Measurements from ENCODE around the gene MEGF8. TPM values are rescaled to one million over a fixed set of nuclear protein-coding genes. Genes with fewer than 3 reads are reported as not detected.

MEGF8 gene
- total RNA-seq, 4 donors from 2014 or later, result 10.7 to 21.5 (median 16.1) TPM

DNA sequence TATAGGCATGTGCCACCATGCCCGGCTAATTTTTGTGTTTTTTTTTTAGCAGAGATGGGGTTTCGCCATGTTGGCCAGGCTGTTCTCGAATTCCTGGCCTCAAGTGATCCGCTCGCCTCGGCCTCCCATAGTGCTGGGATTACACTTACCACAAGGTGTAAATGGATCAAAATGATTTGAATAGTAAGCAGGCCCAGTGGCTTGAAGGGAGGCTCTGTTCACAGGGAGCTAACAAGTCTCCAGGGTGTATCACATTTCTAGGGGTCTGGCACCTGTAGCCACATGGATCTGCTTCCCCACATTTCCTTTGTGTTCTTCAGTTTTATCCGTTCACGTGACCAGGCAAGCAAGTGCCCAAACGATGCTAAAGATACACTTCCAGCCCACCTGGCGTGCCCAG lies 78.2 kb downstream of the MEGF8 start:
- Histone ChIP-seq H3K36me3 (peaks cover 4% of the 10 kb centered on the region), H3K9me3 (no peaks in the 10 kb centered on the region), H3K27ac (no peak overlapping the region), H3K4me1 (peaks cover 18% of the 10 kb centered on the region), H3K4me3 (no peak overlapping the region), H3K27me3 (no peaks in the 10 kb centered on the region)
- TF ChIP-seq EP300 (IDR thresholded peaks at IDR 0.05) (no peak), POLR2A (IDR thresholded peaks at IDR 0.05) (no peak), POLR2AphosphoS5 (IDR thresholded peaks at IDR 0.05) (no peak), CTCF (IDR thresholded peaks at IDR 0.05) (no peak)
- no peak for DNase-seq (ENCODE audit: low spot score in 2 of 2)
- 95% methylated on average over 10 of the region's 10 CpGs for WGBS

DNA sequence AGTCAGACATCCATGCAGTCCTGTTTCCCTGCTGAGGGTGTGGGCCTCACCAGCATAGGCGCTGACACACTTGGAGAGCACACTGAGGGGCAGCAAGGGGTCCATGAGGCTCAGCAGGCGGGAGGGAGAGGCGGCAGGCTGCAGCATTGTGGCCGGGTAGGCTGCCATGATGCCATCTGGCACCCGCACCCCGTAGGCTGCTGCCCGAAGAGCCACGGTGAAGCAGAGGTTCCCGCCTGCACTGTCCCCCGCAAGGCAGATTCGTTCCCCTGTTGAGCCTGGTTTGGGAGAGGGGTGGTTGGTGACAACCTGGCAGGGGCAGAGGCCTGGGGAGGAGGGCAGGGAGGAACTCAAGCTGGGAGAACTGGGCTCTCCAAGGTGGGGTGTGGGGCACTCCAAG lies 80.7 kb downstream of the MEGF8 start:
- TF ChIP-seq CTCF (IDR thresholded peaks at IDR 0.05), result no peak
- TF ChIP-seq POLR2AphosphoS5 (IDR thresholded peaks at IDR 0.05), result no peak
- no peak for TF ChIP-seq POLR2A (IDR thresholded peaks at IDR 0.05)
- TF ChIP-seq EP300 (IDR thresholded peaks at IDR 0.05), result no peak
- WGBS, result 97% methylated on average over 7 of the region's 11 CpGs
- DNase-seq (ENCODE audit: low spot score in 2 of 2), result no peak

DNA sequence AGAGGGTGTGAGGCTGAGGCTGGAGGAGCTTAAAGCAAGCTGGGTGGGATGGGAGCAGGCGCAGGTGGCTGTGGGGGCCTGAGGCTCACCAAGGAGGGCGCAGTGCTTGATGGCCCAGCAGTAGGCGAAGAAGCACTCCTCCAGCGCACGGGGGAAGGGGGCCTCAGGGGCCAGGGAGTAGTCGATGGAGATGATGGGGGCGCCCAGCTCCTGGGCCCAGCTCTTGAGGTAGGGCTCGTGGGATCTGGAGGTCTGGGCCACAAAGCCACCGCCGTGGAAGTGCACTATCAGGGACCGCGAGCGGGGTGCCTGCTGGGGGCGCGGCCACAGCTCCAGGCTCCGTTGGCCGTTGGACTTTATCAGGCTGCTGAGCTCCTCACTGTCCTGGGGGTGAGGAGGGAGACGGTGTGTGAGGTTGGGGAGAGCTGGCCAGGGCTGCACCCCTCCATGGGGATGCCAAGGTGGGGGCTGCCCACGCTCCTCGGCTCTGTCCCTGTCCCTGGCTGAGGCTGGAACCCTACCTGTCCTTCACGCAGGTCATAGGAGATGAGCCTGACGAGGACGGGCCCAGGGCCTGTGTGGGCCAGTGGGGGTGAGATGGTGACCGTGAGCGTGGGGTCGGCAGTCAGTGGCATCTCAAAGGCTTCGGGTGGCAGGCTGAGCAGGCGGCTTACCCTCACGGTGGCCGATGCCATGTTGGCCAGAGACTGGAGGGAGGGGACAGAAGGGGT lies 81.8 kb downstream of the MEGF8 start:
- Histone ChIP-seq H3K27me3 (no peaks in the 10 kb centered on the region), H3K9me3 (no peaks in the 10 kb centered on the region), H3K4me1 (peaks cover 8% of the 10 kb centered on the region), H3K36me3 (peaks cover 10% of the 10 kb centered on the region), H3K27ac (no peak overlapping the region), H3K4me3 (no peak overlapping the region)
- TF ChIP-seq POLR2AphosphoS5 (IDR thresholded peaks at IDR 0.05) (no peak), CTCF (IDR thresholded peaks at IDR 0.05) (no peak), POLR2A (IDR thresholded peaks at IDR 0.05) (no peak), EP300 (IDR thresholded peaks at IDR 0.05) (no peak)
- WGBS, result 92% methylated on average over 25 of the region's 30 CpGs
- no peak for DNase-seq (ENCODE audit: low spot score in 2 of 2)

More for the DNA sequence above, 80.7 kb downstream of the MEGF8 start:
- Histone ChIP-seq H3K4me3 (no peak overlapping the region), H3K36me3 (peaks cover 10% of the 10 kb centered on the region), H3K4me1 (peaks cover 20% of the 10 kb centered on the region), H3K9me3 (no peaks in the 10 kb centered on the region), H3K27ac (no peak overlapping the region), H3K27me3 (no peaks in the 10 kb centered on the region)

GRCh38 chr19:42407816-42408175 lies 82.4 kb downstream of the MEGF8 start:
- H3K36me3 ChIP-seq, result peaks cover 10% of the 10 kb centered on the region
- WGBS, result 98% methylated on average over 10 of the region's 10 CpGs
- TF ChIP-seq POLR2AphosphoS5 (IDR thresholded peaks at IDR 0.05) (no peak), EP300 (IDR thresholded peaks at IDR 0.05) (no peak), POLR2A (IDR thresholded peaks at IDR 0.05) (no peak), CTCF (IDR thresholded peaks at IDR 0.05) (no peak)

GRCh38 chr19:42409477-42409876 lies 84.0 kb downstream of the MEGF8 start:
- peaks cover 10% of the 10 kb centered on the region for H3K36me3 ChIP-seq
- H3K27ac ChIP-seq, result no peak overlapping the region
- H3K4me1 ChIP-seq, result peaks cover 4% of the 10 kb centered on the region
- no peak for TF ChIP-seq POLR2AphosphoS5 (IDR thresholded peaks at IDR 0.05)
- no peak for TF ChIP-seq CTCF (IDR thresholded peaks at IDR 0.05)
- no peak for TF ChIP-seq POLR2A (IDR thresholded peaks at IDR 0.05)
- no peak for TF ChIP-seq EP300 (IDR thresholded peaks at IDR 0.05)
- H3K9me3 ChIP-seq, result no peaks in the 10 kb centered on the region
- H3K27me3 ChIP-seq, result no peaks in the 10 kb centered on the region
- no peak overlapping the region for H3K4me3 ChIP-seq
- DNase-seq (ENCODE audit: low spot score in 2 of 2), result no peak
- 66% methylated on average over 6 of the region's 6 CpGs for WGBS

More at GRCh38 chr19:42407816-42408175, 82.4 kb downstream of the MEGF8 start:
- peaks cover 4% of the 10 kb centered on the region for H3K4me1 ChIP-seq
- H3K9me3 ChIP-seq, result no peaks in the 10 kb centered on the region
- H3K4me3 ChIP-seq, result no peak overlapping the region
- H3K27me3 ChIP-seq, result no peaks in the 10 kb centered on the region
- no peak overlapping the region for H3K27ac ChIP-seq
- no peak for DNase-seq (ENCODE audit: low spot score in 2 of 2)

Data from suprapubic skin (tissue), 4 donors.